GM12878 (cell line): Measurements from ENCODE around the gene IL33. TPM values are rescaled to one million over a fixed set of nuclear protein-coding genes. Genes with fewer than 3 reads are reported as not detected.

Experiments used
- ATAC-seq: fragments of 200-7000 bp; cut with Tn5 transposase; 3 replicates; pipeline ENCODE4 v1.9.1; 2020; ENCODE audit warnings: mild to moderate bottlenecking, moderate library complexity
- BruUV-seq: library from RNA; stranded (reverse); fragments of 400-500 nt; replicated peaks from 2 replicates; lab custom pipeline; 2021; lab: Mats Ljungman, UMichigan
- CTCF ChIA-PET: fragments of 300-600 bp; sonication (Branson Sonifier 250); formaldehyde crosslinking; extraction: SDS; loops from one replicate; lab custom pipeline; 2021; ENCODE audit warnings: inconsistent platforms; lab: Yijun Ruan, JAX
- POLR2A ChIA-PET: fragments of 350-600 bp; formaldehyde crosslinking; extraction: SDS; loops from one replicate; lab custom pipeline; 2021; ENCODE audit warnings: inconsistent platforms; lab: Charles Lee
- RAD21 ChIA-PET: fragments of 300-600 bp; sonication (Branson Sonifier 250); formaldehyde crosslinking; loops from one replicate; lab custom pipeline; 2023; ENCODE audit warnings: antibody characterized with exemption; ENCODE audit not compliant: unreplicated experiment; lab: Charles Lee
- SMC1A ChIA-PET: fragments of 300-600 bp; sonication (Branson Sonifier 250); formaldehyde crosslinking; loops from one replicate; lab custom pipeline; 2023; ENCODE audit not compliant: unreplicated experiment, uncharacterized antibody; lab: Charles Lee
- DNase-seq: peaks from one replicate; pipeline ENCODE4 v3.0.0-alpha.2; 2011; ENCODE audit warnings: low read depth, low spot score
- FAIRE-seq: peaks from 3 replicates; lab custom pipeline; 2011; peaks lifted over from hg19 to GRCh38; lab: Jason Lieb, UNC
- H2AFZ ChIP-seq: 2 replicates; pipeline ENCODE4 v1.6.0; 2011; ENCODE audit warnings: low read depth, low read length, control low read depth; ENCODE audit not compliant: control insufficient read depth
- H3K27ac ChIP-seq: 2 replicates; pipeline ENCODE4 v1.5.1; 2011; ENCODE audit warnings: control low read depth; ENCODE audit not compliant: control insufficient read depth, insufficient read depth
- H3K27me3 ChIP-seq, 2 experiments: replicated peaks in 1 of 2; 2 replicates each; pipeline versions ENCODE4 v1.6.0 to v1.6.1; 2011; ENCODE audit warnings: low read length in 1 of 2; ENCODE audit not compliant: control insufficient read depth in 2 of 2, insufficient read depth in 2 of 2
- H3K36me3 ChIP-seq, 2 experiments: 2 replicates each; pipeline ENCODE4 v1.5.1; 2011; ENCODE audit warnings: low read length in 1 of 2; ENCODE audit not compliant: control insufficient read depth in 2 of 2, insufficient read depth in 2 of 2
- H3K4me1 ChIP-seq: 2 replicates; pipeline ENCODE4 v1.6.1; 2011; ENCODE audit warnings: mild to moderate bottlenecking, low read length, moderate library complexity, mixed read lengths; ENCODE audit not compliant: control insufficient read depth, insufficient read depth
- H3K4me2 ChIP-seq: 2 replicates; pipeline ENCODE4 v1.6.0; 2011; ENCODE audit warnings: control low read depth; ENCODE audit not compliant: control insufficient read depth, insufficient read depth
- H3K4me3 ChIP-seq: fragments of 200-600 bp; sonication (generic); 2 replicates; pipeline ENCODE4 v1.5.1; 2016
- H3K79me2 ChIP-seq: 2 replicates; pipeline ENCODE4 v1.6.0; 2011; ENCODE audit warnings: low read length; ENCODE audit not compliant: control insufficient read depth, insufficient read depth
- H3K9ac ChIP-seq: 2 replicates; pipeline ENCODE4 v1.8.0; 2011; ENCODE audit warnings: low read length, control low read depth, mixed read lengths; ENCODE audit not compliant: control insufficient read depth, insufficient read depth
- H3K9me3 ChIP-seq: replicated peaks from 3 replicates; pipeline ENCODE4 v1.5.1; 2011; ENCODE audit warnings: mild to moderate bottlenecking, low read length; ENCODE audit not compliant: control insufficient read depth, insufficient read depth
- H4K20me1 ChIP-seq: 2 replicates; pipeline ENCODE4 v1.6.0; 2011; ENCODE audit not compliant: control insufficient read depth, insufficient read depth
- BACH1 ChIP-seq: fragments of 450-650 bp; IDR thresholded peaks from 2 replicates; pipeline ENCODE4 v1.6.1; 2017; ENCODE audit warnings: mild to moderate bottlenecking, borderline replicate concordance
- HCFC1 ChIP-seq: fragments of 150-350 bp; IDR thresholded peaks from 2 replicates; pipeline ENCODE4 v1.6.1; 2014; ENCODE audit warnings: low read length
- JUND ChIP-seq: IDR thresholded peaks from 2 replicates; pipeline ENCODE4 v1.6.1; 2012; ENCODE audit warnings: low read depth, mild to moderate bottlenecking, low read length, improper control_type of control experiment, moderate library complexity
- MXI1 ChIP-seq: fragments of 150-350 bp; IDR thresholded peaks from 2 replicates; pipeline ENCODE4 v1.6.1; 2011; ENCODE audit warnings: low read depth, mild to moderate bottlenecking, inconsistent platforms, low read length, improper control_type of control experiment
- MYB ChIP-seq: fragments of 150-350 bp; IDR thresholded peaks from 2 replicates; pipeline ENCODE4 v1.6.1; 2014; ENCODE audit warnings: mild to moderate bottlenecking, low read depth, low read length, borderline replicate concordance
- NFYB ChIP-seq: IDR thresholded peaks from 2 replicates; pipeline ENCODE4 v1.6.1; 2011; ENCODE audit warnings: low read depth, mild to moderate bottlenecking, low read length, improper control_type of control experiment, moderate library complexity; ENCODE audit not compliant: insufficient read depth
- RBBP5 ChIP-seq: fragments of 200-600 bp; sonication (generic); conservative IDR thresholded peaks from 2 replicates; pipeline ENCODE4 v1.6.1; 2016
- STAT1 ChIP-seq: fragments of 450-650 bp; conservative IDR thresholded peaks from 2 replicates; pipeline ENCODE4 v1.6.1; 2014; ENCODE audit warnings: antibody characterized with exemption, mild to moderate bottlenecking
- SUZ12 ChIP-seq: fragments of 200-600 bp; sonication (generic); IDR thresholded peaks from one replicate; pipeline ENCODE4 v1.6.1; 2018; ENCODE audit warnings: antibody characterized with exemption, mild to moderate bottlenecking; ENCODE audit not compliant: unreplicated experiment
- TARDBP ChIP-seq: IDR thresholded peaks from 2 replicates; pipeline ENCODE4 v1.6.1; 2016; ENCODE audit warnings: borderline replicate concordance
- ZNF622 ChIP-seq: fragments of 450-650 bp; IDR thresholded peaks from 2 replicates; pipeline ENCODE4 v1.6.1; 2017; ENCODE audit warnings: mild to moderate bottlenecking, inconsistent platforms
- in situ Hi-C: fragments of 300-500 bp; cut with MboI; formaldehyde crosslinking; loops from 9 replicates; pipeline ENCODE4 v1.14.3; 2018; ENCODE audit warnings: mixed read lengths
- intact Hi-C: fragments of 100-400 bp; cut with micrococcal nuclease; formaldehyde crosslinking; loops from one replicate; pipeline ENCODE4 v1.14.2; 2022; ENCODE audit not compliant: unreplicated experiment
- polyA plus RNA-seq, 11 experiments: library from polyadenylated mRNA; depleted of rRNA in 4 of 11; unstranded in 6 of 11; stranded (reverse) in 5 of 11; fragments of >200 nt; fragmentation: Nextera tagmentation in 4 of 11; fragmentation: Illumina TruSeq in 1 of 11; extraction: Ambion mirVana in 4 of 11; extraction: Trizol in 1 of 11; gene quantifications; 1 replicate in 1 of 11; 2 replicates in 10 of 11; pipeline versions ENCODE4 v1.2.1 to v1.2.3, GENCODE V29; 2011 to 2016; ENCODE audit warnings: inconsistent platforms in 2 of 11, missing spikeins in 2 of 11, low read depth in 1 of 11
- total RNA-seq, 4 experiments: library from RNA; depleted of rRNA in 3 of 4; stranded (reverse); fragments of >200 nt in 3 of 4; fragmentation: Illumina TruSeq in 1 of 4; extraction: Trizol in 1 of 4; gene quantifications; 2 replicates each; pipeline versions ENCODE4 v1.2.1 to v1.2.3, GENCODE V29; 2013 to 2021
- TF ChIP-seq, protein P1 (sequence below): IDR thresholded peaks from 2 replicates; pipeline ENCODE4 v1.6.1; 2011; ENCODE audit warnings: low read depth, low read length, improper control_type of control experiment, borderline replicate concordance
- TF ChIP-seq, protein P2 (sequence below): IDR thresholded peaks from 2 replicates; pipeline ENCODE4 v1.6.1; 2012; ENCODE audit warnings: improper control_type of control experiment, low read depth, low read length; ENCODE audit not compliant: insufficient replicate concordance

The IL33 gene
- total and polyA plus RNA-seq, 10 of the 15 experiments (the other 5 are each of a cell fraction or from before 2014, with no cell fraction given), result not detected

DNA sequence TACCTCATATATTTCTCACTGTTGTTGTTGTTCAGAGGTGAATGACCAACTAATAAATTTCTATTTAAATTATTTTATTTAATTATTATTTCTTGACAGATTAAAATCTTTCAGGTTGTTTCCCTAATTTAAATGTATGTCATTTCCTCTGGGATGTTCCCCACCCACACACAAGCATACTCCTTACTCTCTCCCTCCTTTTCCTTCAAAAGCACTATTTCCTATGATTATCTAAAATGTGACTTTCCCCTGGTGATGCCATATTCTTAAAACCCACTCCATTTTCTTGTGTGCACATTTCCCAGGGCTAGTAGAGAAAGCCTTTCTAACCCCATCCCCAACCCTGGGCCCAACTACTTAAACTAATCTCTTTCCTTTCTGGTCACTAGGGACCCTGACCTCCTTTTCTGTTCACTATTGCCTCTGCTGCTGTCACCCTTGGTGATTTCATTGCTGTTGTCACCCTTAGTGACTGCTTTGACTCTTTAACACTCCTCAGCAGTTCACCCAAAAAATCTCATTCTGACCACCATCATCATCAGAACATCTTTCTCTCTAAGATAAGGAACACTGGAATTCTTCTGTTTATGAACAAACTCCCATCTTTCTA lies 16.8 kb downstream of the IL33 start:
- Histone ChIP-seq H3K36me3 (no peaks in the 10 kb centered on the region), H3K9ac (no peak overlapping the region), H3K27me3 (no peaks in the 10 kb centered on the region), H4K20me1 (no peaks in the 10 kb centered on the region), H3K79me2 (no peaks in the 10 kb centered on the region), H3K4me3 (no peak overlapping the region), H3K4me1 (no peaks in the 10 kb centered on the region), H3K9me3 (no peaks in the 10 kb centered on the region), H3K27ac (no peak overlapping the region), H2AFZ (no peak overlapping the region), H3K4me2 (no peak overlapping the region)
- BruUV-seq, result no TSS peak
- ChIA-PET SMC1A (no interaction called here), RAD21 (no interaction called here), CTCF (no interaction called here), POLR2A (no interaction called here)
- ATAC-seq (peak; percentile 32; the same call in 2 of the 3 replicates), FAIRE-seq (no peak), DNase-seq (no peak)
- TF ChIP-seq NFYB (no peak), JUND (no peak), TARDBP (no peak), RBBP5 (no peak), MYB (no peak), SUZ12 (no peak), MXI1 (no peak), ZNF622 (no peak), BACH1 (no peak), HCFC1 (no peak), STAT1 (no peak)
- TF ChIP-seq, protein P1, sequence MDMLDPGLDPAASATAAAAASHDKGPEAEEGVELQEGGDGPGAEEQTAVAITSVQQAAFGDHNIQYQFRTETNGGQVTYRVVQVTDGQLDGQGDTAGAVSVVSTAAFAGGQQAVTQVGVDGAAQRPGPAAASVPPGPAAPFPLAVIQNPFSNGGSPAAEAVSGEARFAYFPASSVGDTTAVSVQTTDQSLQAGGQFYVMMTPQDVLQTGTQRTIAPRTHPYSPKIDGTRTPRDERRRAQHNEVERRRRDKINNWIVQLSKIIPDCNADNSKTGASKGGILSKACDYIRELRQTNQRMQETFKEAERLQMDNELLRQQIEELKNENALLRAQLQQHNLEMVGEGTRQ, result no peak
- TF ChIP-seq, protein P2, sequence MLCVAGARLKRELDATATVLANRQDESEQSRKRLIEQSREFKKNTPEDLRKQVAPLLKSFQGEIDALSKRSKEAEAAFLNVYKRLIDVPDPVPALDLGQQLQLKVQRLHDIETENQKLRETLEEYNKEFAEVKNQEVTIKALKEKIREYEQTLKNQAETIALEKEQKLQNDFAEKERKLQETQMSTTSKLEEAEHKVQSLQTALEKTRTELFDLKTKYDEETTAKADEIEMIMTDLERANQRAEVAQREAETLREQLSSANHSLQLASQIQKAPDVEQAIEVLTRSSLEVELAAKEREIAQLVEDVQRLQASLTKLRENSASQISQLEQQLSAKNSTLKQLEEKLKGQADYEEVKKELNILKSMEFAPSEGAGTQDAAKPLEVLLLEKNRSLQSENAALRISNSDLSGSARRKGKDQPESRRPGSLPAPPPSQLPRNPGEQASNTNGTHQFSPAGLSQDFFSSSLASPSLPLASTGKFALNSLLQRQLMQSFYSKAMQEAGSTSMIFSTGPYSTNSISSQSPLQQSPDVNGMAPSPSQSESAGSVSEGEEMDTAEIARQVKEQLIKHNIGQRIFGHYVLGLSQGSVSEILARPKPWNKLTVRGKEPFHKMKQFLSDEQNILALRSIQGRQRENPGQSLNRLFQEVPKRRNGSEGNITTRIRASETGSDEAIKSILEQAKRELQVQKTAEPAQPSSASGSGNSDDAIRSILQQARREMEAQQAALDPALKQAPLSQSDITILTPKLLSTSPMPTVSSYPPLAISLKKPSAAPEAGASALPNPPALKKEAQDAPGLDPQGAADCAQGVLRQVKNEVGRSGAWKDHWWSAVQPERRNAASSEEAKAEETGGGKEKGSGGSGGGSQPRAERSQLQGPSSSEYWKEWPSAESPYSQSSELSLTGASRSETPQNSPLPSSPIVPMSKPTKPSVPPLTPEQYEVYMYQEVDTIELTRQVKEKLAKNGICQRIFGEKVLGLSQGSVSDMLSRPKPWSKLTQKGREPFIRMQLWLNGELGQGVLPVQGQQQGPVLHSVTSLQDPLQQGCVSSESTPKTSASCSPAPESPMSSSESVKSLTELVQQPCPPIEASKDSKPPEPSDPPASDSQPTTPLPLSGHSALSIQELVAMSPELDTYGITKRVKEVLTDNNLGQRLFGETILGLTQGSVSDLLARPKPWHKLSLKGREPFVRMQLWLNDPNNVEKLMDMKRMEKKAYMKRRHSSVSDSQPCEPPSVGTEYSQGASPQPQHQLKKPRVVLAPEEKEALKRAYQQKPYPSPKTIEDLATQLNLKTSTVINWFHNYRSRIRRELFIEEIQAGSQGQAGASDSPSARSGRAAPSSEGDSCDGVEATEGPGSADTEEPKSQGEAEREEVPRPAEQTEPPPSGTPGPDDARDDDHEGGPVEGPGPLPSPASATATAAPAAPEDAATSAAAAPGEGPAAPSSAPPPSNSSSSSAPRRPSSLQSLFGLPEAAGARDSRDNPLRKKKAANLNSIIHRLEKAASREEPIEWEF, result no peak
- intact Hi-C loops, result no loop called here
- in situ Hi-C loops, result no loop called here
